Naive thymus-derived CD8-positive, alpha-beta T cell (primary cell): ENCODE data around the gene DYNLL2. TPM values are rescaled to one million over a fixed set of nuclear protein-coding genes. Genes with fewer than 3 reads are reported as not detected.
"Not testable (repeated sequence)": the region's sequence is repeated elsewhere in the genome, so short reads cannot be mapped to it uniquely, and the experiment has no call there.

ENCODE experiments used
- ATAC-seq, 2 donors: fragments of 150-1000 bp; cut with Tn5 transposase in 1 of 2; sonication (Bioruptor Pico), chemical (Tn5 transposase) in 1 of 2; 1 replicate in 1 of 2; 2 replicates in 1 of 2; pipeline ENCODE4 v1.10.0; 2021; ENCODE audit warnings: mild to moderate bottlenecking in 2 of 2, moderate library complexity in 2 of 2
- POLR2A ChIA-PET: fragments of 350-600 bp; sonication (Branson Sonifier 250); formaldehyde crosslinking; loops from one replicate; lab custom pipeline; 2021; ENCODE audit warnings: antibody characterized with exemption; lab: Charles Lee
- DNase-seq, 10 donors: peaks; one replicate each; pipeline versions ENCODE4 v3.0.0 to v3.0.0-alpha.2; 2020 to 2022
- H3K27ac Mint-ChIP-seq, 10 donors: one replicate each; pipeline ENCODE4 v1.8.0; 2020 to 2022; ENCODE audit warnings: mild to moderate bottlenecking in 10 of 10, mixed read lengths in 10 of 10, moderate library complexity in 4 of 10, inconsistent platforms in 1 of 10
- H3K27me3 Mint-ChIP-seq, 5 donors: one replicate each; pipeline ENCODE4 v1.8.0; 2021 to 2022; ENCODE audit warnings: mixed read lengths in 5 of 5
- H3K36me3 Mint-ChIP-seq, 3 donors: one replicate each; pipeline ENCODE4 v1.8.0; 2020 to 2022; ENCODE audit warnings: mixed read lengths in 3 of 3, mild to moderate bottlenecking in 2 of 3, inconsistent platforms in 1 of 3
- H3K4me1 Mint-ChIP-seq, 4 donors: one replicate each; pipeline ENCODE4 v1.8.0; 2021 to 2022; ENCODE audit warnings: mixed read lengths in 4 of 4
- H3K4me3 Mint-ChIP-seq, 10 donors: one replicate each; pipeline ENCODE4 v1.8.0; 2020 to 2022; ENCODE audit warnings: mild to moderate bottlenecking in 10 of 10, mixed read lengths in 10 of 10, moderate library complexity in 6 of 10, inconsistent platforms in 1 of 10
- H3K9me3 Mint-ChIP-seq, 9 donors: one replicate each; pipeline ENCODE4 v1.8.0; 2020 to 2022; ENCODE audit warnings: mixed read lengths in 9 of 9, mild to moderate bottlenecking in 3 of 9, inconsistent platforms in 1 of 9, moderate library complexity in 1 of 9
- polyA plus RNA-seq, 3 donors: library from polyadenylated mRNA; unstranded; fragments of 300-500 nt; fragmentation: Illumina TruSeq; gene quantifications; one replicate each; pipeline ENCODE4 v1.2.3, GENCODE V29; 2021
- total RNA-seq, 8 experiments: library from RNA in 2 of 8; stranded (reverse) in 2 of 8; gene quantifications; one replicate each; pipeline ENCODE4 v1.2.3 and lab custom pipeline; 2021 to 2026

The DYNLL2 gene
- total and polyA plus RNA-seq, 5 experiments from 2014 or later, result 1.1 to 36.5 (median 1.3) TPM

- ATAC-seq (peak; percentile 91 to 93), DNase-seq (peak; percentile 66 to 89 (median 80))
- Mint-ChIP-seq H3K4me1 (peaks cover 0 to 6% (median 2%) of the 10 kb centered on the region in 4 donors), H3K9me3 (no peaks in the 10 kb centered on the region), H3K27me3 (peaks cover 0 to 17% (median 12%) of the 10 kb centered on the region in 5 donors), H3K36me3 (no peaks in the 10 kb centered on the region), H3K27ac (peak overlapping the region in 1 of 10 donors; percentile 19), H3K4me3 (no peak overlapping the region)
- POLR2A ChIA-PET, result interaction anchor here (1.0 kb wide), 1 partner anchor 255 kb away, joined by 4 read pairs; no protein-coding TSS in a partner anchor
Measured at GRCh38 chr17:58112970-58113631, 29.9 kb downstream of the DYNLL2 start.

- H3K4me3 Mint-ChIP-seq, result no peak overlapping the region
- no peaks in the 10 kb centered on the region for H3K9me3 Mint-ChIP-seq
- H3K4me1 Mint-ChIP-seq, result peaks cover 0 to 6% (median 2%) of the 10 kb centered on the region in 4 donors
- no peak for ATAC-seq
- no peaks in the 10 kb centered on the region for H3K36me3 Mint-ChIP-seq
- no peak overlapping the region for H3K27ac Mint-ChIP-seq
- peaks cover 4 to 18% (median 14%) of the 10 kb centered on the region in 5 donors for H3K27me3 Mint-ChIP-seq
- POLR2A ChIA-PET, result interaction anchor here (0.6 kb wide), 1 partner anchor 259 kb away, joined by 4 read pairs; no protein-coding TSS in a partner anchor
- no peak for DNase-seq
Measured at GRCh38 chr17:58113947-58114346, 30.7 kb downstream of the DYNLL2 start.

GRCh38 chr17:58117382-58117781 lies 34.2 kb downstream of the DYNLL2 start:
- DNase-seq, result no peak
- no peaks in the 10 kb centered on the region for H3K36me3 Mint-ChIP-seq
- no peaks in the 10 kb centered on the region for H3K9me3 Mint-ChIP-seq
- no peak overlapping the region for H3K27ac Mint-ChIP-seq
- ATAC-seq, result no peak
- peaks cover 6 to 24% (median 12%) of the 10 kb centered on the region in 5 donors for H3K27me3 Mint-ChIP-seq
- POLR2A ChIA-PET, result no interaction called here
- H3K4me3 Mint-ChIP-seq, result no peak overlapping the region
- H3K4me1 Mint-ChIP-seq, result peaks cover 6 to 13% (median 9%) of the 10 kb centered on the region in 4 donors

GRCh38 chr17:58119491-58119890 lies 36.3 kb downstream of the DYNLL2 start:
- Mint-ChIP-seq H3K27me3 (peaks cover 3 to 24% (median 12%) of the 10 kb centered on the region in 5 donors), H3K36me3 (no peaks in the 10 kb centered on the region), H3K9me3 (no peaks in the 10 kb centered on the region), H3K27ac (no peak overlapping the region), H3K4me3 (no peak overlapping the region), H3K4me1 (peaks cover 6 to 14% (median 9%) of the 10 kb centered on the region in 4 donors)
- no peak for ATAC-seq
- POLR2A ChIA-PET, result no interaction called here
- no peak for DNase-seq

GRCh38 chr17:58120195-58120822 lies 37.1 kb downstream of the DYNLL2 start:
- Mint-ChIP-seq H3K4me3 (no peak overlapping the region), H3K9me3 (no peaks in the 10 kb centered on the region), H3K27me3 (peaks cover 3 to 24% (median 12%) of the 10 kb centered on the region in 5 donors), H3K4me1 (peaks cover 6 to 14% (median 9%) of the 10 kb centered on the region in 4 donors), H3K36me3 (no peaks in the 10 kb centered on the region), H3K27ac (no peak overlapping the region)
- POLR2A ChIA-PET, result no interaction called here
- peak; percentile 7 to 72 (median 46) for DNase-seq
- ATAC-seq, result peak; percentile 40 to 50

GRCh38 chr17:58121925-58122324 lies 38.7 kb downstream of the DYNLL2 start:
- Mint-ChIP-seq H3K4me1 (peaks cover 6 to 18% (median 9%) of the 10 kb centered on the region in 4 donors), H3K27ac (peak overlapping the region in 1 of 10 donors; percentile 14), H3K4me3 (no peak overlapping the region), H3K36me3 (no peaks in the 10 kb centered on the region), H3K9me3 (no peaks in the 10 kb centered on the region), H3K27me3 (peaks cover 3 to 19% (median 11%) of the 10 kb centered on the region in 5 donors)
- ATAC-seq (peak; percentile 83 to 96), DNase-seq (peak in 9 of 10 donors; percentile 21 to 77 (median 40))
- POLR2A ChIA-PET, result interaction anchor here (0.7 to 1.5 kb wide), 5 partner anchors 31 to 215 kb away, joined by 3 to 14 read pairs (median 3); partner anchors contain the start of gene MKS1

GRCh38 chr17:58127846-58128245 lies 44.6 kb downstream of the DYNLL2 start:
- H3K36me3 Mint-ChIP-seq, result no peaks in the 10 kb centered on the region
- H3K4me3 Mint-ChIP-seq, result no peak overlapping the region
- H3K9me3 Mint-ChIP-seq, result no peaks in the 10 kb centered on the region
- DNase-seq (no peak), ATAC-seq (no peak)
- H3K27me3 Mint-ChIP-seq, result peaks cover 0 to 9% (median 0%) of the 10 kb centered on the region in 5 donors
- peak overlapping the region in 3 of 10 donors; percentile 27 to 37 (median 30) for H3K27ac Mint-ChIP-seq
- POLR2A ChIA-PET, result interaction anchor here (0.7 kb wide), 1 partner anchor 8 kb away, joined by 4 read pairs; no protein-coding TSS in a partner anchor
- H3K4me1 Mint-ChIP-seq, result peaks cover 0 to 10% (median 3%) of the 10 kb centered on the region in 4 donors

GRCh38 chr17:58132697-58133096 lies 49.5 kb downstream of the DYNLL2 start:
- H3K4me1 Mint-ChIP-seq, ATAC-seq, H3K27ac Mint-ChIP-seq, DNase-seq, POLR2A ChIA-PET, H3K4me3 Mint-ChIP-seq: not testable (repeated sequence)
- peaks cover 0 to 11% (median 7%) of the 10 kb centered on the region in 3 donors for H3K36me3 Mint-ChIP-seq
- H3K9me3 Mint-ChIP-seq, result peaks cover 0 to 23% (median 13%) of the 10 kb centered on the region in 9 donors
- H3K27me3 Mint-ChIP-seq, result peaks cover 0 to 13% (median 0%) of the 10 kb centered on the region in 5 donors

- no peak for ATAC-seq
- H3K27me3 Mint-ChIP-seq, result peaks cover 0 to 10% (median 0%) of the 10 kb centered on the region in 5 donors
- POLR2A ChIA-PET, result interaction anchor here (1.0 to 1.1 kb wide), 2 partner anchors 13 to 17 kb away, joined by 3 to 4 read pairs; no protein-coding TSS in a partner anchor
Measured at GRCh38 chr17:58136669-58137279, 53.6 kb downstream of the DYNLL2 start.

GRCh38 chr17:58141505-58141904 lies 58.3 kb downstream of the DYNLL2 start:
- Mint-ChIP-seq H3K4me3 (no peak overlapping the region), H3K36me3 (peaks cover 0 to 37% (median 35%) of the 10 kb centered on the region in 3 donors), H3K4me1 (peaks cover 0 to 7% (median under 1%) of the 10 kb centered on the region in 4 donors), H3K9me3 (peaks cover 7 to 44% (median 30%) of the 10 kb centered on the region in 9 donors), H3K27me3 (peaks cover 0 to 4% (median 0%) of the 10 kb centered on the region in 5 donors), H3K27ac (no peak overlapping the region)
- ATAC-seq, result no peak
- POLR2A ChIA-PET, result no interaction called here
- no peak for DNase-seq

More at GRCh38 chr17:58136669-58137279, 53.6 kb downstream of the DYNLL2 start:
- Mint-ChIP-seq H3K36me3 (peaks cover 0 to 19% (median 18%) of the 10 kb centered on the region in 3 donors), H3K27ac (peak overlapping the region in 2 of 10 donors; percentile 18 to 37), H3K4me3 (no peak overlapping the region), H3K4me1 (peaks cover 0 to 13% (median 2%) of the 10 kb centered on the region in 4 donors), H3K9me3 (peaks cover 0 to 32% (median 13%) of the 10 kb centered on the region in 9 donors)
- DNase-seq, result no peak

- H3K27ac Mint-ChIP-seq, H3K4me3 Mint-ChIP-seq, ATAC-seq, H3K27me3 Mint-ChIP-seq, POLR2A ChIA-PET, DNase-seq, H3K4me1 Mint-ChIP-seq: not testable (repeated sequence)
- Mint-ChIP-seq H3K9me3 (peaks cover 13 to 51% (median 39%) of the 10 kb centered on the region in 9 donors), H3K36me3 (peaks cover 0 to 48% (median 37%) of the 10 kb centered on the region in 3 donors)
Measured at GRCh38 chr17:58143335-58143734, 60.1 kb downstream of the DYNLL2 start.

- DNase-seq (no peak), ATAC-seq (no peak)
- no peak overlapping the region for H3K4me3 Mint-ChIP-seq
- H3K4me1 Mint-ChIP-seq, result peaks cover 6 to 11% (median 8%) of the 10 kb centered on the region in 4 donors
- H3K27ac Mint-ChIP-seq, result no peak overlapping the region
- peaks cover 0 to 53% (median 39%) of the 10 kb centered on the region in 3 donors for H3K36me3 Mint-ChIP-seq
- H3K27me3 Mint-ChIP-seq, result peaks cover 0 to 3% (median 0%) of the 10 kb centered on the region in 5 donors
- peaks cover 16 to 58% (median 48%) of the 10 kb centered on the region in 9 donors for H3K9me3 Mint-ChIP-seq
- POLR2A ChIA-PET, result no interaction called here
Measured at GRCh38 chr17:58144801-58145200, 61.6 kb downstream of the DYNLL2 start.
